Activated CD8-positive, alpha-beta memory T cell treated with anti-CD3 and anti-CD28 coated beads for 4 hours (primary cell): Measurements from ENCODE around the gene STT3A.

Experiments
- DNase-seq, 2 donors: peaks; one replicate each; pipeline ENCODE4 v3.0.0-alpha.2; 2020; ENCODE audit warnings: low read depth in 2 of 2

STT3A gene

GRCh38 chr11:125588505-125588904 is 4.1 kb upstream of the STT3A start:
- no peak for DNase-seq

GRCh38 chr11:125591649-125592304 is 875 bp upstream of the STT3A start:
- DNase-seq: peak; percentile 7 to 21

DNA sequence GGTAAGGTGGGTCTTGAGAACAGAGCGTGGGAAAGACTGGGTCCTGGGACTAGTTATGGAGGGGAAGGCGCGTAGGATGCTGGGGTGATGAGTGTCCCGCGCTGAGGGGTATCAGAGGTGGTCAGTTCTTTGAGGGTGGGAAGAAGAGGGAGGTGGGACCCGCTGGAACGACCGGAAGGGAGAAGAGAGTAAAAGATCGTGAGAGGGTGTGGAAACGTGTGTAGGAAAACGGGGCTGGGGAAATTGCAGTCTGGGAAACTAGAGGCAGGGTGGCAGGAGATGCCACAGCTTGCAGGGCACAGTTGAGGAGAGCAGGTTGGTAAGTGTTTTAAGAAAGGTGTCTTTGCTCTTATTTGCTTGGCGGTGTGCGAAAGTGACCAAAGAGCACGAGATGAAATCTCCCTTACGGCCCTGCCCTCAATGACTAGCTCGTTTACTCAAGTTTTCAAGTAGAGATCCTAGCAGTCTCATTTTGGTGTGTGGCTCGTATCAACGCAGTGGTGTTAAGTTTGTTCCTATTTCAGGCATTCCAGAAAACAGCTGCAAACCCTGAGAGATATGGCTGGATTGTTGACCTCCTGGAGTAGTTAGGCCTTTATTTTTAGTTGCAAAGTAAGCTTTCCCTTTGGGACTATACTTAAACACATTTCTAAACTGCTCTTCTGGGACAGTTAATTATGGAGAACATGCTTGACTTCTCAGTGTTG is 615 bp downstream of the STT3A start:
- no peak for DNase-seq

GRCh38 chr11:125594958-125595357 is 2.3 kb downstream of the STT3A start:
- no peak for DNase-seq

GRCh38 chr11:125600663-125601062 is 8.0 kb downstream of the STT3A start:
- no peak for DNase-seq

DNA sequence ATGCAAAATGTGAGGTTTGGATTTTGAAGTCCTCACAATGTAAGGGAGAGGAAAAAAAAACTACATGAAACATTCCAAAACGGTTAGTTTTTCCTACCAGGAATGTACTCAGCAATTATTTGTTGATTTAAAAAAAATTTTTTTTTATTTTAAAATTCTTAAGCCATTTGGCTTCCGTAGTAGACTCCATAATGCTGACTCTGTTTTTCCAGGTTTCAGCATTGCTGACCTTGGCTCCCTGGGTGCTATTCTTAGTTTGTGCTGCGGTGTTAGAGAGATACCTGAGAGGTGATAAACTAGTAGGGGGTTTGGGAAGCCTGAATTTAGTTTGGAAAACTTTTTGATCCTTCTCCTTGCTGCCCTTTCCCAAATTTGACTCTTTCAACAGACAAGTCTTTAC is 10.6 kb downstream of the STT3A start:
- no peak for DNase-seq

DNA sequence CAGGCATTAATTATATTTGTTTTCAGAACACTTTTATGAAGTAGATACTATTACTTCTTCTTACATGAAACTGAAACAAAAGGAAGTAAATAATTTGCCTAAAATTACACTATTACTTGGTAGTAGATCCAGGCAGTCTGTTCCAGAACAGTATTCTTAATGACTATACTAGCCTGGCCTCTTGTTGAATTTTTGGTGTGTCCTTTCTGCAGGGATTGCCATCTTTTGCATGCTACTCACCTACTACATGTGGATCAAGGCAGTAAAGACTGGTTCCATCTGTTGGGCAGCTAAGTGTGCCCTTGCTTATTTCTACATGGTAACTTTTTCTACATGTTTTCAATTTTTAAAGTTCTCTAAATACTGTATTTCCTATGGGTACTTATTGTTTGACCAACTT is 12.8 kb downstream of the STT3A start:
- DNase-seq: no peak

- DNase-seq: no peak
These were observed 16.9 kb downstream of the STT3A start for GRCh38 chr11:125609545-125609944.

- DNase-seq: no peak
These were observed 25.7 kb downstream of the STT3A start for GRCh38 chr11:125618383-125618782.

DNA sequence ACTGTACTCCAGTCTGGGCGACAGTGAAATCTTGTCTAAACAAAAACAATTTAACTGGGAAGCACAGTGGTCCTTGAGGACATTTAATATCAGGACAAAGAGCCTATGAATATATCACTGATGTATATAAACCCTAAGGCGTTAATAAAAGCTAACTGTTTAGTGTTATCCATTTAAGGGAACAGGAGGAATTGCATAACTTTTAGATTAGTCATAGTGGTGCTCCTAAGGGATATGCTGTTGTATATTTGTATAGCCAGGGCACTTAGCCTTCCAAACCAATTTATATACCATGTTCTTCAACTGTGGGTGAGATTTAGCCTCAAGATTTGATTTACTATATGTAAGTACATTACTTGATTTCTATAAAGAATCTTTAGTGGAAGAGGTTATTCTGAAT is 29.3 kb downstream of the STT3A start:
- no peak for DNase-seq

DNA sequence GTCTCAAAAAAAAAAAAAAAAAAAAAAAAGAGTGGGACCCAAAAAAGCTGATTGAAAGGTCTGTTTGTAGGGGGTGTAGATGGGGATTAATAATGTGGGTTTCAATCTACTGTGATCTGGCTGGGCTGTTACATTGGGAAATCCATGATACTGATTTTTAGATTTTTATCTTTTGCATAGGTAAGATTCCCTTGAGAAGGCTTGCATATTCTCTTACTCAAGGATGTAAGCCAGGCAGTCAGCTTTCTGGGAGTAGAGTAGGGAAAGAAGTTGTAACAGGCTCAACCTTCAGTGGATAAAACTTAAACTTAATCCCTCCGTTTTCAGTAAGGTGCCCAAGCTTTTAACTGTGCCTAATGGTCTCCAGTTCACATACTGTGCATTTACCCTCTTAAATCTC is 30.4 kb downstream of the STT3A start:
- no peak for DNase-seq

DNA sequence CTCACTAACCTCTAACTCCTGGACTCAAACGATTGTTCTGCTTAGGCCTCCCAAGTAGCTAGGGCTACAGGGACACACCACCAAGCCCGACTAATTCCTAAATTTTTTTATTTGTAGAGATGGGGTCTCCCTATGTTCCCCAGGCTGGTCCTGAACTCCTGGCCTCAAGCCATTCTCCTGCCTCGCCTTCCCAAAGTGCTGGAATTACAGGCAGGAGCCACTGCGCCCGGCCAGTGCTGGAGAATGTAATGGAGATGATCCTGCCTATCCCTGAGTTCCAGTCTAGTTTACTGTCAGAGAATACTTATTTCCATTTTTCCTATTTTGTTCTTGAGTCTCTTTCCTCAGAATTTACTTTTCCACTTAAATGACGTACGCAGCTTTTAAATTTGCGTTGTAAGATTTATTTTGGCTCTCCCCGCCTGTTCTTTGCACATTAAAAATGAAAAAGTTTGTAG is 32.1 kb downstream of the STT3A start, which contains the start of gene CHEK1:
Gene CHEK1 (plus strand): TSS at position 408 of the 458 bp plus-strand sequence. CDS start 1,606 bp downstream, outside the sequence.
- no peak for DNase-seq

GRCh38 chr11:125625225-125625629 is 32.6 kb downstream of the STT3A start:
- no peak for DNase-seq

GRCh38 chr11:125625630-125626287 is 33.1 kb downstream of the STT3A start:
- peak; percentile 70 to 76 for DNase-seq

GRCh38 chr11:125626288-125626950 is 33.8 kb downstream of the STT3A start:
- no peak for DNase-seq

GRCh38 chr11:125627236-125627910 is 34.7 kb downstream of the STT3A start:
- DNase-seq: no peak

- DNase-seq: no peak
These were observed 45.2 kb downstream of the STT3A start for GRCh38 chr11:125637840-125638239.

- no peak for DNase-seq
These were observed 45.7 kb downstream of the STT3A start for GRCh38 chr11:125638315-125638714.

- DNase-seq: no peak
These were observed 53.2 kb downstream of the STT3A start for GRCh38 chr11:125645871-125646270.

DNA sequence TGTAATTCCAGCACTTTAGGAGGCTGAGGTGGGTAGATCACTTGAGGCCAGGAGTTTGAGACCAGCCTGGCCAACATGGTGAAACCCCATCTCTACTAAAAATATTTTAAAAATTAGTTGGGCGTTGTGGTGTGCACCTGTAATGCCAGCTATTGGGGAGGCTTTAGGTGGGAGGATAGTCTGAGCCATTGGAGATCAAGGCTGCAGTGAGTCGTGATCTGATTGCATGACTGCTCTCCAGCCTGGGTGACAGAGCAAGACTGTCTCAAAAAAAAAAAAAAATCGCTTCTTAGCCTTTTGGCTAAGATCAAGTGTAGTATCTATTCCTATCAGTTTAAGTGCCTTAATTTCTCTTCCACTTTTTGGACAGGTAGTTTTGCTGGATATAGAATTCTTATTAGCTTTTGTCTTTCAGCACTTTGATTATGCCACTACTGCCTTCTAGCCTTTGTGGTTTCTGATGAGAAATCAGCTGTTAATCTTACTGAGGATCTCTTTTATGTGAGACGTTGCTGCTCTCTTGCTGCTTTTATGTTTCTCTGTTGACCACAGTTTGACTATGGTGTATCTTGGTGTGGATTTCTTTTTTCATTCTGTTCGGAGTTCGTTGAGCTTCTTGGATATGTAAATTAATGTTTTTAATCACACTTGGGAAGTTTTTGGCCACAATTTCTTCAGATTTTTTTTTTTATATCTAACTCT is 57.0 kb downstream of the STT3A start:
- no peak for DNase-seq

- no peak for DNase-seq
These were observed 70.0 kb downstream of the STT3A start for GRCh38 chr11:125662689-125663088.
